ENCODE data around the gene CHRDL1. TPM values are rescaled to one million over a fixed set of nuclear protein-coding genes. Genes with fewer than 3 reads are reported as not detected.
A peak's percentile ranks its signal among the peaks of the same experiment; 100 is the strongest.

The CHRDL1 gene
- polyA plus RNA-seq, 1 donor from 2014 or later = 2.0 TPM

DNA sequence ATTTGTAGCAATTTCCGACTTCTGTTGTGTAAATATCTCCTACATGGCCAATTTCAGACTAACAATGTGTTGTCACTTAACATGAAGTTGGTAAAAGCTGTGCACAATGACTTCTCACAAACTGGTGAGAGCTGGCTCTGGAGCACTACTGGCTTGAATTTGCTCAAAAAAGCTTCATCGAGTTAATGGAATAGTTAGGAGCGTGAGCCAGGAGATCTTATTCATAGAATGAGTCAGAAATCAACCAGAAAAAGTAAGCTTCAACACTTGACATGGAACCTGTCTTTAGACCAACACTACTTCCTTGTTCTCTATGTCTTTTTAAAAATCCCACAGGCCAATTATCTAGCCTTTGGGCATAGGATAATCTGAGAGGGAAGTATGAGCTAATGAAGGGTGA is 7.9 kb upstream of the CHRDL1 start:
- no peaks in the 10 kb centered on the region for H3K9me3 ChIP-seq (ENCODE audit: low read length)
- H3K4me3 ChIP-seq (ENCODE audit: low read length) = no peak overlapping the region
- TF ChIP-seq POLR2AphosphoS5 (IDR thresholded peaks at IDR 0.05) = no peak
- H3K36me3 ChIP-seq (ENCODE audit: insufficient read depth, low read length) = no peaks in the 10 kb centered on the region
- H3K9me2 ChIP-seq (ENCODE audit: insufficient read depth, low read length) = no peaks in the 10 kb centered on the region
- H3K27ac ChIP-seq (ENCODE audit: low read length) = no peak overlapping the region
- H3K79me2 ChIP-seq (replicated peaks; ENCODE audit: insufficient read depth, low read length) = no peaks in the 10 kb centered on the region
- no peak overlapping the region for H2AFZ ChIP-seq (ENCODE audit: low read depth, low read length)
- no peaks in the 10 kb centered on the region for H3K27me3 ChIP-seq (ENCODE audit: insufficient read depth, low read depth, low read length)
- H3K9ac ChIP-seq (ENCODE audit: low read length) = no peak overlapping the region
- no peak overlapping the region for H3K4me2 ChIP-seq (ENCODE audit: low read length)
- H4K20me1 ChIP-seq (ENCODE audit: insufficient read depth) = no peaks in the 10 kb centered on the region
- no peaks in the 10 kb centered on the region for H3F3A ChIP-seq (ENCODE audit: insufficient read depth, low read length, poor library complexity, severe bottlenecking)

GRCh38 chrX:110796407-110796697 is 735 bp upstream of the CHRDL1 start:
- Histone ChIP-seq H3K4me3 (ENCODE audit: low read length) (peak overlapping the region; percentile 65), H3K9me2 (ENCODE audit: insufficient read depth, low read length) (no peaks in the 10 kb centered on the region), H3K79me2 (replicated peaks; ENCODE audit: insufficient read depth, low read length) (no peaks in the 10 kb centered on the region), H3K27ac (ENCODE audit: low read length) (no peak overlapping the region), H3F3A (ENCODE audit: insufficient read depth, low read length, poor library complexity, severe bottlenecking) (no peaks in the 10 kb centered on the region), H3K9me3 (ENCODE audit: low read length) (no peaks in the 10 kb centered on the region), H3K4me2 (ENCODE audit: low read length) (no peak overlapping the region), H3K27me3 (ENCODE audit: insufficient read depth, low read depth, low read length) (no peaks in the 10 kb centered on the region), H2AFZ (ENCODE audit: low read depth, low read length) (no peak overlapping the region), H3K9ac (ENCODE audit: low read length) (no peak overlapping the region), H3K36me3 (ENCODE audit: insufficient read depth, low read length) (no peaks in the 10 kb centered on the region), H4K20me1 (ENCODE audit: insufficient read depth) (no peaks in the 10 kb centered on the region)
- TF ChIP-seq MXI1 (conservative IDR thresholded peaks at IDR 0.05; ENCODE audit: poor library complexity, severe bottlenecking) (no peak), RAD21 (conservative IDR thresholded peaks at IDR 0.05) (no peak), SMC3 (conservative IDR thresholded peaks at IDR 0.05; ENCODE audit: poor library complexity) (no peak), EZH2 (IDR thresholded peaks at IDR 0.05; ENCODE audit: borderline replicate concordance, insufficient read depth, low read length, poor library complexity, severe bottlenecking) (no peak), TAF1 (IDR thresholded peaks at IDR 0.05; ENCODE audit: low read depth) (no peak)
- TF ChIP-seq, protein P1, sequence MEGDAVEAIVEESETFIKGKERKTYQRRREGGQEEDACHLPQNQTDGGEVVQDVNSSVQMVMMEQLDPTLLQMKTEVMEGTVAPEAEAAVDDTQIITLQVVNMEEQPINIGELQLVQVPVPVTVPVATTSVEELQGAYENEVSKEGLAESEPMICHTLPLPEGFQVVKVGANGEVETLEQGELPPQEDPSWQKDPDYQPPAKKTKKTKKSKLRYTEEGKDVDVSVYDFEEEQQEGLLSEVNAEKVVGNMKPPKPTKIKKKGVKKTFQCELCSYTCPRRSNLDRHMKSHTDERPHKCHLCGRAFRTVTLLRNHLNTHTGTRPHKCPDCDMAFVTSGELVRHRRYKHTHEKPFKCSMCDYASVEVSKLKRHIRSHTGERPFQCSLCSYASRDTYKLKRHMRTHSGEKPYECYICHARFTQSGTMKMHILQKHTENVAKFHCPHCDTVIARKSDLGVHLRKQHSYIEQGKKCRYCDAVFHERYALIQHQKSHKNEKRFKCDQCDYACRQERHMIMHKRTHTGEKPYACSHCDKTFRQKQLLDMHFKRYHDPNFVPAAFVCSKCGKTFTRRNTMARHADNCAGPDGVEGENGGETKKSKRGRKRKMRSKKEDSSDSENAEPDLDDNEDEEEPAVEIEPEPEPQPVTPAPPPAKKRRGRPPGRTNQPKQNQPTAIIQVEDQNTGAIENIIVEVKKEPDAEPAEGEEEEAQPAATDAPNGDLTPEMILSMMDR (IDR thresholded peaks at IDR 0.05; ENCODE audit: poor library complexity, severe bottlenecking) = no peak

DNA sequence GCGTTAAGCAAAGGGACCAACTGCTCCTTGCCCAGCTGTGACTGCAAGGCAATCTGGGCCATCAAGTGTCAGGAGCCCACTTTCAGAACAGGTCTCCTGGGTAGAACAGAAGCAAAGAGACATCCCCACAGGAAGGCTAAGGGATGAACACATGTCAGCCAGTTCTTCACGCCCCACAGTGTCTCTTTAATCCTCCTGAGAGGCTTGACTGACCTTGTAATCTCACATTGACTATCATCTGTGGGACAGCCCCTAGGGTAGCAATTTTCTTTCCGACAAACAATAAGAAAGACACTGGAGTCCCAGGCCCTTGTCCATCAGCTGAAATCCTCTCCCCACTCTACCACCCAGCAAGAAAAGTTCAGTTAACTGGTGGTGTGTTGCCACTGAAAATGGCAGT is 1.0 kb downstream of the CHRDL1 start:
- Histone ChIP-seq H2AFZ (ENCODE audit: low read depth, low read length) (no peak overlapping the region), H3F3A (ENCODE audit: insufficient read depth, low read length, poor library complexity, severe bottlenecking) (no peaks in the 10 kb centered on the region), H3K4me3 (ENCODE audit: low read length) (no peak overlapping the region), H3K36me3 (ENCODE audit: insufficient read depth, low read length) (no peaks in the 10 kb centered on the region), H3K9ac (ENCODE audit: low read length) (no peak overlapping the region), H3K4me2 (ENCODE audit: low read length) (no peak overlapping the region), H3K27ac (ENCODE audit: low read length) (no peak overlapping the region), H4K20me1 (ENCODE audit: insufficient read depth) (no peaks in the 10 kb centered on the region), H3K9me3 (ENCODE audit: low read length) (no peaks in the 10 kb centered on the region), H3K9me2 (ENCODE audit: insufficient read depth, low read length) (no peaks in the 10 kb centered on the region), H3K79me2 (replicated peaks; ENCODE audit: insufficient read depth, low read length) (no peaks in the 10 kb centered on the region), H3K27me3 (ENCODE audit: insufficient read depth, low read depth, low read length) (no peaks in the 10 kb centered on the region)
- TF ChIP-seq POLR2AphosphoS5 (IDR thresholded peaks at IDR 0.05) (no peak), MXI1 (conservative IDR thresholded peaks at IDR 0.05; ENCODE audit: poor library complexity, severe bottlenecking) (no peak), SMC3 (conservative IDR thresholded peaks at IDR 0.05; ENCODE audit: poor library complexity) (no peak)
- TF ChIP-seq, protein P2, sequence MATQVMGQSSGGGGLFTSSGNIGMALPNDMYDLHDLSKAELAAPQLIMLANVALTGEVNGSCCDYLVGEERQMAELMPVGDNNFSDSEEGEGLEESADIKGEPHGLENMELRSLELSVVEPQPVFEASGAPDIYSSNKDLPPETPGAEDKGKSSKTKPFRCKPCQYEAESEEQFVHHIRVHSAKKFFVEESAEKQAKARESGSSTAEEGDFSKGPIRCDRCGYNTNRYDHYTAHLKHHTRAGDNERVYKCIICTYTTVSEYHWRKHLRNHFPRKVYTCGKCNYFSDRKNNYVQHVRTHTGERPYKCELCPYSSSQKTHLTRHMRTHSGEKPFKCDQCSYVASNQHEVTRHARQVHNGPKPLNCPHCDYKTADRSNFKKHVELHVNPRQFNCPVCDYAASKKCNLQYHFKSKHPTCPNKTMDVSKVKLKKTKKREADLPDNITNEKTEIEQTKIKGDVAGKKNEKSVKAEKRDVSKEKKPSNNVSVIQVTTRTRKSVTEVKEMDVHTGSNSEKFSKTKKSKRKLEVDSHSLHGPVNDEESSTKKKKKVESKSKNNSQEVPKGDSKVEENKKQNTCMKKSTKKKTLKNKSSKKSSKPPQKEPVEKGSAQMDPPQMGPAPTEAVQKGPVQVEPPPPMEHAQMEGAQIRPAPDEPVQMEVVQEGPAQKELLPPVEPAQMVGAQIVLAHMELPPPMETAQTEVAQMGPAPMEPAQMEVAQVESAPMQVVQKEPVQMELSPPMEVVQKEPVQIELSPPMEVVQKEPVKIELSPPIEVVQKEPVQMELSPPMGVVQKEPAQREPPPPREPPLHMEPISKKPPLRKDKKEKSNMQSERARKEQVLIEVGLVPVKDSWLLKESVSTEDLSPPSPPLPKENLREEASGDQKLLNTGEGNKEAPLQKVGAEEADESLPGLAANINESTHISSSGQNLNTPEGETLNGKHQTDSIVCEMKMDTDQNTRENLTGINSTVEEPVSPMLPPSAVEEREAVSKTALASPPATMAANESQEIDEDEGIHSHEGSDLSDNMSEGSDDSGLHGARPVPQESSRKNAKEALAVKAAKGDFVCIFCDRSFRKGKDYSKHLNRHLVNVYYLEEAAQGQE (IDR thresholded peaks at IDR 0.05; ENCODE audit: borderline replicate concordance) = no peak
- TF ChIP-seq, protein P1 (IDR thresholded peaks at IDR 0.05; ENCODE audit: poor library complexity, severe bottlenecking) = no peak

Measured in neural cell (in vitro differentiated cells).